Effector memory CD4-positive, alpha-beta T cell (primary cell): ENCODE results near the gene CBLN3.

ENCODE experiments used
- DNase-seq, 3 donors: peaks; one replicate each; pipeline ENCODE4 v3.0.0-alpha.2; 2020
- H3K27ac ChIP-seq: 2 replicates; pipeline ENCODE4 v1.7.0; 2013; ENCODE audit warnings: mild to moderate bottlenecking, low read length, moderate library complexity; ENCODE audit not compliant: insufficient read depth, poor library complexity, severe bottlenecking
- H3K27me3 ChIP-seq: replicated peaks from 2 replicates; pipeline ENCODE4 v1.7.0; 2013; ENCODE audit warnings: mild to moderate bottlenecking, low read length; ENCODE audit not compliant: insufficient read depth, control insufficient read depth, poor library complexity, severe bottlenecking
- H3K36me3 ChIP-seq: 2 replicates; pipeline ENCODE4 v1.7.0; 2013; ENCODE audit warnings: mild to moderate bottlenecking, low read length, moderate library complexity; ENCODE audit not compliant: control insufficient read depth, insufficient read depth
- H3K4me1 ChIP-seq: 2 replicates; pipeline ENCODE4 v1.7.0; 2013; ENCODE audit warnings: low read length, mild to moderate bottlenecking; ENCODE audit not compliant: control insufficient read depth, insufficient read depth, poor library complexity, severe bottlenecking
- H3K4me3 ChIP-seq: 2 replicates; pipeline ENCODE4 v1.7.0; 2013; ENCODE audit warnings: low read length, low read depth, mild to moderate bottlenecking; ENCODE audit not compliant: insufficient read depth, poor library complexity, severe bottlenecking
- H3K9me3 ChIP-seq: 2 replicates; pipeline ENCODE4 v1.7.0; 2013; ENCODE audit warnings: mild to moderate bottlenecking, low read length, moderate library complexity; ENCODE audit not compliant: control insufficient read depth

Gene CBLN3

DNA sequence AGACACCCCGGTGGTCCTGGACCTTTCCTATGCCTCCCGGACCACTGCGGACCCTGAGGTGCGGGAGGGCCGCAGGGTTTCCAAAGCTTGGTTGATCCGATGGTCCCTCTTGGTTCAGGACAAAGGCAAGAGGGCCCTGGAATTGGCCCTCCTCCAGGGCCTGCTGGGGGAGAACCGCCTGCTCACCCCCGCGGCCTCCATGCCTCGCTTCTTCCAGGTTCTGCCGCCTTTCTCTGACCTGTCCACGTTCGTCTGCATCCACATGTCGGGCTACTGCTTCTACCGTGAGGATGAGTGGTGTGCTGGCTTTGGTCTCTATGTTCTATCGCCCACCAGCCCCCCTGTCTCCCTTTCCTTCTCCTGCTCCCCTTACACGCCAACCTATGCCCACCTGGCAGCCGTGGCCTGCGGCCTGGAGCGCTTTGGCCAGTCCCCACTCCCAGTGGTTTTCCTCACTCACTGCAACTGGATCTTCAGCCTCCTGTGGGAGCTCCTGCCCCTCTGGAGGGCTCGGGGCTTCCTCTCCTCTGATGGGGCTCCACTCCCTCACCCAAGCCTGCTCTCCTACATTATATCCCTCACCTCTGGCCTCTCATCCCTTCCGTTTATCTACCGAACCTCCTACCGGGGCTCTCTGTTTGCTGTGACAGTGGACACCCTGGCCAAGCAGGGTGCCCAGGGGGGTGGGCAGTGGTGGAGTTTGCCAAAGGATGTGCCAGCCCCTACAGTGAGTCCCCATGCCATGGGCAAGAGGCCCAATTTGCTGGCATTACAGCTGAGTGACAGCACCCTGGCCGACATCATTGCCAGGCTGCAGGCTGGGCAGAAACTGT, 13.8 kb downstream of the CBLN3 start:
- no peaks in the 10 kb centered on the region for H3K27me3 ChIP-seq
- no peaks in the 10 kb centered on the region for H3K36me3 ChIP-seq
- no peak for DNase-seq
- no peaks in the 10 kb centered on the region for H3K9me3 ChIP-seq
- H3K4me1 ChIP-seq, result no peaks in the 10 kb centered on the region
- no peak overlapping the region for H3K4me3 ChIP-seq
- no peak overlapping the region for H3K27ac ChIP-seq

- Histone ChIP-seq H3K4me3 (no peak overlapping the region), H3K4me1 (no peaks in the 10 kb centered on the region), H3K9me3 (no peaks in the 10 kb centered on the region), H3K27me3 (no peaks in the 10 kb centered on the region), H3K27ac (no peak overlapping the region), H3K36me3 (no peaks in the 10 kb centered on the region)
- DNase-seq, result no peak
Observed at GRCh38 chr14:24414732-24415420, 14.6 kb downstream of the CBLN3 start.

- Histone ChIP-seq H3K4me3 (no peak overlapping the region), H3K36me3 (no peaks in the 10 kb centered on the region)
- no peak for DNase-seq
Observed at GRCh38 chr14:24414077-24414476, 15.4 kb downstream of the CBLN3 start.

GRCh38 chr14:24411443-24412389, 17.8 kb downstream of the CBLN3 start:
- no peaks in the 10 kb centered on the region for H3K9me3 ChIP-seq
- DNase-seq, result no peak
- no peak overlapping the region for H3K4me3 ChIP-seq
- H3K4me1 ChIP-seq, result no peaks in the 10 kb centered on the region
- H3K27ac ChIP-seq, result no peak overlapping the region
- no peaks in the 10 kb centered on the region for H3K27me3 ChIP-seq
- no peaks in the 10 kb centered on the region for H3K36me3 ChIP-seq

More at GRCh38 chr14:24414077-24414476, 15.4 kb downstream of the CBLN3 start:
- Histone ChIP-seq H3K27ac (no peak overlapping the region), H3K27me3 (no peaks in the 10 kb centered on the region), H3K9me3 (no peaks in the 10 kb centered on the region), H3K4me1 (no peaks in the 10 kb centered on the region)

DNA sequence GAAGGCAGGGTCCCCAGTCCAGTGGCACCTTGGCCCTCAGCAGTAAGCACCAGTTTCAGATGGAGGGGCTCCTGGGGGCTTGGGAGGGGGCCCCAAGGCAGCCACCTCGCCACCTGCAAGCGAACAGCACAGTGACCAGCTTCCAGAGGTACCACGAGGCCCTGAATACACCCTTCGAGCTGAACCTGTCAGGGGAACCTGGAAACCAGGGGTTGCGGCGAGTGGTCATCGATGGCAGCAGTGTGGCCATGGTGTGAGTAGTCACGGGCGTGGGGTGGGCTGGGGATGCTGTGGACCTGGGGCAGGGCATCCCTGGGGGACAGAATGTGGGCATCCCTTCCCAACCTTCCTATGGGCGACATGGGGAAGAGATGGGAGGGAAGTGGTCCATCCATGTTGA, 19.5 kb downstream of the CBLN3 start:
- no peaks in the 10 kb centered on the region for H3K4me1 ChIP-seq
- no peaks in the 10 kb centered on the region for H3K36me3 ChIP-seq
- H3K27me3 ChIP-seq, result no peaks in the 10 kb centered on the region
- DNase-seq, result no peak
- H3K9me3 ChIP-seq, result no peaks in the 10 kb centered on the region
- H3K27ac ChIP-seq, result no peak overlapping the region
- H3K4me3 ChIP-seq, result no peak overlapping the region

- no peak overlapping the region for H3K4me3 ChIP-seq
- H3K9me3 ChIP-seq, result no peaks in the 10 kb centered on the region
- DNase-seq, result no peak
- H3K27ac ChIP-seq, result no peak overlapping the region
- no peaks in the 10 kb centered on the region for H3K4me1 ChIP-seq
- no peaks in the 10 kb centered on the region for H3K36me3 ChIP-seq
- H3K27me3 ChIP-seq, result no peaks in the 10 kb centered on the region
Observed at GRCh38 chr14:24409192-24409591, 20.3 kb downstream of the CBLN3 start.

GRCh38 chr14:24408764-24409163, 20.7 kb downstream of the CBLN3 start:
- Histone ChIP-seq H3K27ac (no peak overlapping the region), H3K4me1 (no peaks in the 10 kb centered on the region), H3K9me3 (no peaks in the 10 kb centered on the region), H3K4me3 (no peak overlapping the region), H3K36me3 (no peaks in the 10 kb centered on the region), H3K27me3 (no peaks in the 10 kb centered on the region)
- no peak for DNase-seq

DNA sequence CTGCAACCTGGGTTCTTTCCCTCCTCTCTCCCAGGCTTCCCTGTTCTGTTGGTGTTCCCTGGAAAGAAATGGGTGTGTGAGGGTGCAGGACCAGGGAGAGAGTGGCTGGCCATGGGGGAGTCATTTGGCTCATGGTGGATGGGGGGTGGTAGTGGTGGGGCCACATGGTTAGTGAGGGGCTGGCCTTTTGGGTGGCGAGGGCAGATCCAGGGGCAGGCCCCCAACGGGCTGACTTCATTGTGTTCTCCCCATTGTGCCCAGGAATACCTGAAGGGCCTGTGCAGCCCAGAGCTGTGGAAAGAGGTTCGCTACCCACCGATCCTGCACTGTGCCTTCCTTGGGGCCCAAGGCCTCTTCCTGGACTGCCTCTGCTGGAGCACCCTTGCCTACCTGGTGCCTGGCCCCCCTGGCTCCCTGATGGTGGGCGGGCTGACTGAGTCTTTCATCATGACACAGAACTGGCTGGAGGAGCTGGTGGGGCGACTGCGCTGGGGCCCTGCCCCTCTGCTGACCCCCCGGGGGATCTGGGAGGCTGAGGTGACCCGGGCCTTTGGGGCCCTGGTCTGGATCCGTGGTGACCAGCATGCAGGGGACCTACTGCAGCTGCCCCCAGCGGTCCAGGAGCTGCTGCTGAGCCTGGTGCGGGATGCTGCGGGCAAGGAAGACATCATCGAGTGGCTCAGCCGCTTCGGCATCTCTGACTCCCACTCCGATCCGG, 21.7 kb downstream of the CBLN3 start:
- Histone ChIP-seq H3K27me3 (no peaks in the 10 kb centered on the region), H3K4me3 (no peak overlapping the region), H3K4me1 (no peaks in the 10 kb centered on the region), H3K27ac (no peak overlapping the region), H3K36me3 (no peaks in the 10 kb centered on the region), H3K9me3 (no peaks in the 10 kb centered on the region)
- DNase-seq, result no peak

DNA sequence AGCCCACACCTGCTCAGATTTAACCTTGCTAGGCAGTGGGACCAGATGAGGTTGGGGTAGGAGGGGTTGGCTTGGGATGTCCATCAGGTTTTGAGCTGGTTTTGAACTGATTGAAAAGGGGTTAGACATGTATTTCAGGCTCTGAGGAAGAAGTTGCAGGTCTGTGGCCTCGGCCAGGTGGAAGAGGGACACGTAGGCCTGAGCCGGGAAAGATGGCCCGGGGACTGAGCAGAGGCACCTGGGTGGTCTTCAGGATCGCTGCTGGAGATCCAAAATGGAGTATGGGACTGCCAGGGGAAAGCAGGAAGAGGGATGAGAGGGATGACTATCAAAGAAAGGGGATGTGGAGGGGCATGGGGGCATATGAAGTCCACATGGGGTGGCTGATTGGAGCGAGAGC, 23.1 kb downstream of the CBLN3 start:
- no peaks in the 10 kb centered on the region for H3K9me3 ChIP-seq
- DNase-seq, result no peak
- no peaks in the 10 kb centered on the region for H3K36me3 ChIP-seq
- H3K4me1 ChIP-seq, result no peaks in the 10 kb centered on the region
- H3K4me3 ChIP-seq, result no peak overlapping the region
- no peaks in the 10 kb centered on the region for H3K27me3 ChIP-seq
- H3K27ac ChIP-seq, result no peak overlapping the region
